Lower lobe of right lung (tissue), 2 donors: Measurements from ENCODE around the gene RNF157. TPM values are rescaled to one million over a fixed set of nuclear protein-coding genes. Genes with fewer than 3 reads are reported as not detected.

Experiments
- ATAC-seq, 2 donors: fragments of 200-7000 bp; cut with Tn5 transposase; one replicate each; pipeline ENCODE4 v1.9.1; 2020 to 2022; ENCODE audit warnings: mild to moderate bottlenecking in 2 of 2, moderate library complexity in 2 of 2
- DNase-seq: peaks from one replicate; pipeline ENCODE4 v3.0.0-alpha.2; 2020
- H3K27ac ChIP-seq: fragments of 200-600 bp; one replicate; pipeline ENCODE4 v1.8.0; 2022
- H3K27me3 ChIP-seq: fragments of 200-600 bp; one replicate; pipeline ENCODE4 v1.8.0; 2022; ENCODE audit warnings: low read depth
- H3K36me3 ChIP-seq: fragments of 200-600 bp; one replicate; pipeline ENCODE4 v1.8.0; 2022; ENCODE audit warnings: mild to moderate bottlenecking
- H3K4me1 ChIP-seq: fragments of 200-600 bp; one replicate; pipeline ENCODE4 v1.8.0; 2022
- H3K4me3 ChIP-seq: fragments of 200-600 bp; one replicate; pipeline ENCODE4 v1.8.0; 2022; ENCODE audit warnings: mild to moderate bottlenecking
- H3K9me3 ChIP-seq: fragments of 200-600 bp; one replicate; pipeline ENCODE4 v1.8.0; 2022
- intact Hi-C: fragments of 100-400 bp; cut with DNase I; formaldehyde crosslinking; loops from one replicate; pipeline ENCODE4 v1.11.0; 2022
- total RNA-seq: library from RNA; stranded (reverse); fragmentation: NEBNext Ultra II Directional; extraction: Animal tissue kit (Norgen Biotek cat#: 25700); gene quantifications from one replicate; pipeline ENCODE4 v1.2.1, GENCODE V29; 2021
- TF ChIP-seq, protein P1 (sequence below): fragments of 200-600 bp; IDR thresholded peaks from one replicate; pipeline ENCODE4 v1.8.0; 2022; ENCODE audit warnings: antibody characterized with exemption, mild to moderate bottlenecking
- donor health status: DM: no; HTN: yes; CAD: no; lungs with severe emphysema.

Gene RNF157
- total RNA-seq, 1 donor from 2014 or later = 2.4 TPM

DNA sequence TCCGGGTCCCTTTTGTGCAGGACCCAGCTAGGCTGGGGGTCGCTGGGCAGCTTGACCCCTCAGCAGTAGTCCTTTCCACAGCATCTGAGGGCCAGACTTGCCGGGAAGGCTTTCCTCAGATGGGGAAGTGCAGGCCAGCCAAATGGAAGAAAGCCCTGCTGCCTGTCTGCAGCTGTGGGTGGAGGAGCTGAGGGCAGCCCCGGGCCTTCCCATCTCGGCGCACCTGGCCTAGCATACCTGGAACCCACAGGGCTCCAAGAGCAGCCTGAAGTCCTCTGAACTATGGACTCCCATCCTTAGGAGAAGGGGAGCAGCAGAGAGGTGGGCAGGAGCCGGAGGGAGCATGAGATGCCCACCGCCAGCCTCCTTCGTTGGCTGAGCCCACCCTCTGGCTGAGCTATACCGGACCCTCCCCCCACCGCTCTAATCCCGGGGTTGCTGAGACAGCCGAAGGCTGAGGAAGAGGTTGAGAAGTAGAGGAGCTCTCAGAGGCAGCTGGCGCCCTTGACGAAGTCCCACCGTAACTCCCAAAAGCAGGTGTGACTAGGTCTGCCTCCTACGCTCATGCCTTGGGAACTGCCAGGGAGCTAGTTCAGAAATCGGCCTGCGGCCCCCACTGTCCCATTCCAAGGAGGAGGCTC, 38.1 kb upstream of the RNF157 start:
- H3K27ac ChIP-seq = no peak overlapping the region

DNA sequence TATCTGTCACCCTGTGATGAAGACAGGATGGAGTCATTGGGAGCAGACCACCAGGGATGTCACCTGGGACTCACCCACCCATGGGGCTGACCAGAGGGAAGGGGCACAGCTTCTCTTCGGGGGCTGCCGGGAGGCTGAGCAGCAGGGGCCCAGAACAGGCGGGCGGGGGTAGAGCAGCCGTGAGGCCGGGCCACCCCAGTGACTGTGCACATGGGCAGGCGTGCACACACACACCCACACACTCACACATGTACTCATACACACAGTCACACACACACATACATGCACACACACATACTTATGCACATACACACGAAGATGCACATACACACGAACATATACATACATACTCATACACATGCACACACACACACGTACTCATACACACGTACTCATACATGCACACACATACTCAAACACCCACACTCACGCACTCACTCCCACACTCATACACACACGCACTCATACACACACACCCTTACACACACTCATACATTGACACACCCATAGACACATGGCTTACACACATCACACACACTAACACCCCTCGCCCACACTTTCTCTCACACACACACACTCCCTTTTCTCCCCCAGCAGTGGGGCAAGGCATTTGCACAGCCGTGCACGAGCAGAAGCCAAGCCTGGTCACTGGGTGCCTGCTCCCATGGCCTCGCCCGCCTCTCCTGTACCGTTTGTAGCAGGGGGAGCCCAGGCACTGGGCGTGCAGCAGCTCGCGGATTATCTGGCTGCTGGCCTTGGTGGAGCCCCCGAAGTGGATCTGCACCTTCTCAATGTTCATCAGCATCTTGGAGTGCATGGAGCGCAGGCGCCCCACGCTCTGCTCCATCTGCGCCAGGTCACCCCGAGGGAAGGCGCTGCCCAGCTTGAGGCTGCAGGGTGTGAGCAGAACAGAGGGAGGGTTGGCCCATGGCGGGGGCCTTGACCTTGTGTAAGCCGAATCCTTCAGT, 37.3 kb upstream of the RNF157 start:
- Histone ChIP-seq H3K27ac (no peak overlapping the region), H3K9me3 (no peaks in the 10 kb centered on the region), H3K4me3 (no peak overlapping the region), H3K27me3 (no peaks in the 10 kb centered on the region), H3K36me3 (no peaks in the 10 kb centered on the region), H3K4me1 (peaks cover 34% of the 10 kb centered on the region)
- intact Hi-C loops = no loop called here
- ATAC-seq (no peak), DNase-seq (no peak)
- TF ChIP-seq, protein P1, sequence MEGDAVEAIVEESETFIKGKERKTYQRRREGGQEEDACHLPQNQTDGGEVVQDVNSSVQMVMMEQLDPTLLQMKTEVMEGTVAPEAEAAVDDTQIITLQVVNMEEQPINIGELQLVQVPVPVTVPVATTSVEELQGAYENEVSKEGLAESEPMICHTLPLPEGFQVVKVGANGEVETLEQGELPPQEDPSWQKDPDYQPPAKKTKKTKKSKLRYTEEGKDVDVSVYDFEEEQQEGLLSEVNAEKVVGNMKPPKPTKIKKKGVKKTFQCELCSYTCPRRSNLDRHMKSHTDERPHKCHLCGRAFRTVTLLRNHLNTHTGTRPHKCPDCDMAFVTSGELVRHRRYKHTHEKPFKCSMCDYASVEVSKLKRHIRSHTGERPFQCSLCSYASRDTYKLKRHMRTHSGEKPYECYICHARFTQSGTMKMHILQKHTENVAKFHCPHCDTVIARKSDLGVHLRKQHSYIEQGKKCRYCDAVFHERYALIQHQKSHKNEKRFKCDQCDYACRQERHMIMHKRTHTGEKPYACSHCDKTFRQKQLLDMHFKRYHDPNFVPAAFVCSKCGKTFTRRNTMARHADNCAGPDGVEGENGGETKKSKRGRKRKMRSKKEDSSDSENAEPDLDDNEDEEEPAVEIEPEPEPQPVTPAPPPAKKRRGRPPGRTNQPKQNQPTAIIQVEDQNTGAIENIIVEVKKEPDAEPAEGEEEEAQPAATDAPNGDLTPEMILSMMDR = no peak

More for the DNA sequence above, 38.1 kb upstream of the RNF157 start:
- DNase-seq (no peak), ATAC-seq (no peak)
- TF ChIP-seq, protein P1 = no peak
- intact Hi-C loops = no loop called here
- Histone ChIP-seq H3K4me1 (peaks cover 26% of the 10 kb centered on the region), H3K4me3 (no peak overlapping the region), H3K36me3 (no peaks in the 10 kb centered on the region), H3K27me3 (no peaks in the 10 kb centered on the region), H3K9me3 (no peaks in the 10 kb centered on the region)

DNA sequence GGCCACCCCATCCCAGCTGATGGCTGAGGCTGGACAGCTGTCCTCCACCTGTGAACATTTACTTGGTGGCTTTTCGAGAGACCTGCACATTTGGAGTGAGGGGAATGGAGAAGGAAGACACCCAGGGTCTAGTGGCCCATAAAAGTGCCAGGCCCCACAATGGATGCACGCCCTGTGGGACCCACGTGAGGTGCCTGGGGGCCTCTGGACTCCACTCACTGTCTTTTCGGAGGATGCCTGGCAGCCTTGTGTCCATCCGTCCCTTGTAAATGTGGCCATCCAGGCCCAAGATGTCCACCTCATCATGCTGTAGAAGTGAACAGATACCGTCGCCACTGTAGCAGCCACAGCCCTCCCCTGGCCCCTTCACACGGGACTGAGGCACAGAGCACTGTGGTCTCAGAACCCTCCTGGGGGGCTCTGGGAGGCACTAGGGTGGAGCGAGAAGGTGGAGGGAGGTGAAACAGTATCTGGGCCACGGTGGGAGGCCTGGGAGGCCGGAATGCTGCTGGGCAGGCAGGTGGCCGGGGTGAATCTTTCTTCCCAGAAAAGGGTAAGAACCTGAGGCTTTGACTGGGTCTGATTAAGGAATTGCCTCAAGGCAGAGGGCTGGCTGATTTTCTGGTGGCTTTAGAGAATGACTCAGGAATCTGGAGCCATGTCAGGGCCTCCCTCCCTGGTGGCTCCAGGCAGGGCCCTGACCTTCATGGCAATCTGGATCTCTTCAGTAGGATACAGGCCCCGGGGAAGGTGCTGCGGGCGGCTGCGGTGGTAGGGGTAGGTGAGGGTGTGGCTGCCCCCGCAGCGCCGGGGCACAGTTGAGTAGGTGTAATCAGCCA, 36.4 kb upstream of the RNF157 start:
- H3K27me3 ChIP-seq = no peaks in the 10 kb centered on the region
- H3K9me3 ChIP-seq = no peaks in the 10 kb centered on the region
- no peak overlapping the region for H3K4me3 ChIP-seq
- H3K4me1 ChIP-seq = peaks cover 43% of the 10 kb centered on the region
- TF ChIP-seq, protein P1 = no peak
- no peak for DNase-seq
- no peaks in the 10 kb centered on the region for H3K36me3 ChIP-seq
- intact Hi-C loops = no loop called here
- ATAC-seq = no peak
- H3K27ac ChIP-seq = no peak overlapping the region

DNA sequence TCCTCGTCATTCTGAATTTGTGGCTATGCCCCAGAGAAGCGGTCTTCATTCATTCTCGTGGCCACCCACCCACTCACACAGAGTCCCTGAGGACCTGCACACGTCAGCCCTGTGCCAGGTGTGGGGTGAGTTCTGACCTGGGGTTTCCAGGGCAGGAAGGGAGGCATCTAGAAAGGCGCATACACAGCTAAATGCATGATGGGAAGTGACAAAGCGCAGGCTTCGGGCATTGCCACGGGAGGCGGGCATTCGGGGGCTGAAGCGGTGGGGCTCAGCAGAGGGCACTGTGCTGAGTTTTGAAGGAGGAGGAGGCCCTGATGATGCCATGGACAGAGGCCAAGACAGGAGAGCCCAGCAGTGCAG, 35.8 kb upstream of the RNF157 start:
- H3K4me1 ChIP-seq = peaks cover 49% of the 10 kb centered on the region
- ATAC-seq = no peak
- TF ChIP-seq, protein P1 = no peak
- H3K9me3 ChIP-seq = no peaks in the 10 kb centered on the region
- no peak overlapping the region for H3K4me3 ChIP-seq
- H3K36me3 ChIP-seq = peaks cover under 1% of the 10 kb centered on the region
- DNase-seq = no peak
- no peak overlapping the region for H3K27ac ChIP-seq
- intact Hi-C loops = no loop called here
- H3K27me3 ChIP-seq = no peaks in the 10 kb centered on the region

DNA sequence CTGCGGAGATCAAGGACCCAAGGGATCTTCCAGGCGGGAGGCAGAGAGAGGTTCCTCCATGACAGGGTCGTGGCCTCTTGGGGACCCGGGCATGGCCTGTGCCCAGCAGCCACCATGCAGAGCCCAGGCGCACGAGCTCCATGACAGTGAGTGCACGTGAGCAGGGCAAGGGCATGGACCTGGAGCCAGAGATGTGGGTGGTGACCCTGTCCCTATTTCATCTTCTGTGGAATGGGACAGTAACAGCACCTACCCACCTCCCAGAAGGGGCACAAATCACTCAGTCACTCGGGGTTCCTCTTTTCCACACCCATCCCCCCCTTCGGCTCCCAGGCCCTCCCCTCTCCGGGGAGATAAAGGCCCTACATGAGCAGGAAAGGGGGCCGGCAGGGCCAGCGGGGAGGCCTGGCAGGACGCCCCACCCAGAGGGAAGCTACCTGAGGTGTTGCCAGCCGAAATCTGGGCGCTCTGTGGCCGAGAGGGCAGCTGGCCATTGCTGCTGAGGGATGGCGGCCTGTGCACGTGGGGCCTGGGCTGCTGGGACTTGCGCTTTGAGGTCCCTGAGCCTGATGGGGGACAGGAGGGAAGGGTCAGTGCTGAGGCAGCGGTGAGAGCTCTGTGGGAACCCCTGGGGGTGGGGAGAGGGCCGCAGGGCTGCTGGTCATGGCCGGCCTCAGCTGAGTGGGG, 35.2 kb upstream of the RNF157 start:
- TF ChIP-seq, protein P1 = no peak
- Histone ChIP-seq H3K36me3 (peaks cover 6% of the 10 kb centered on the region), H3K4me1 (peaks cover 54% of the 10 kb centered on the region), H3K4me3 (no peak overlapping the region), H3K27me3 (no peaks in the 10 kb centered on the region), H3K27ac (no peak overlapping the region), H3K9me3 (no peaks in the 10 kb centered on the region)
- DNase-seq = no peak
- ATAC-seq = no peak
- intact Hi-C loops = no loop called here
